Activated naive CD4-positive, alpha-beta T cell treated with anti-CD3 and anti-CD28 coated beads, Interleukin-2, amount 10 ng/mL, durations not matched to agents 7 days and 5 days (primary cell): ENCODE measurements around the gene SMPD4.
"Not testable (repeated sequence)": the region's sequence is repeated elsewhere in the genome, so short reads cannot be mapped to it uniquely, and the experiment has no call there.

Experiments
- CTCF ChIA-PET: fragments of 350-600 bp; sonication (Branson Sonifier 250); formaldehyde crosslinking; loops from one replicate; lab custom pipeline; 2021; ENCODE audit warnings: antibody characterized with exemption; lab: Charles Lee
- DNase-seq: peaks from one replicate; pipeline ENCODE4 v3.0.0-alpha.2; 2020
- H3K27ac Mint-ChIP-seq: one replicate; pipeline ENCODE4 v1.8.0; 2021; ENCODE audit warnings: mild to moderate bottlenecking, moderate library complexity, mixed read lengths
- H3K27me3 Mint-ChIP-seq: one replicate; pipeline ENCODE4 v1.8.0; 2021; ENCODE audit warnings: mild to moderate bottlenecking, mixed read lengths
- H3K36me3 Mint-ChIP-seq: one replicate; pipeline ENCODE4 v1.8.0; 2021; ENCODE audit warnings: mixed read lengths
- H3K4me1 Mint-ChIP-seq: one replicate; pipeline ENCODE4 v1.8.0; 2021; ENCODE audit warnings: mixed read lengths
- H3K4me3 Mint-ChIP-seq: one replicate; pipeline ENCODE4 v1.8.0; 2021; ENCODE audit warnings: mild to moderate bottlenecking, moderate library complexity, mixed read lengths
- H3K9me3 Mint-ChIP-seq: one replicate; pipeline ENCODE4 v1.8.0; 2021; ENCODE audit warnings: mixed read lengths

Gene SMPD4

GRCh38 chr2:130128464-130128863 lies 52.9 kb downstream of the SMPD4 start:
- H3K9me3 Mint-ChIP-seq, H3K27ac Mint-ChIP-seq, CTCF ChIA-PET, H3K4me3 Mint-ChIP-seq, DNase-seq, H3K27me3 Mint-ChIP-seq, H3K36me3 Mint-ChIP-seq, H3K4me1 Mint-ChIP-seq: not testable (repeated sequence)

- H3K9me3 Mint-ChIP-seq, CTCF ChIA-PET, H3K27ac Mint-ChIP-seq, H3K4me3 Mint-ChIP-seq, H3K36me3 Mint-ChIP-seq, H3K4me1 Mint-ChIP-seq, DNase-seq, H3K27me3 Mint-ChIP-seq: not testable (repeated sequence)
These were observed 53.7 kb downstream of the SMPD4 start for GRCh38 chr2:130127726-130128125.

GRCh38 chr2:130120924-130121323 lies 60.5 kb downstream of the SMPD4 start:
- H3K4me3 Mint-ChIP-seq, DNase-seq, H3K9me3 Mint-ChIP-seq, H3K36me3 Mint-ChIP-seq, H3K4me1 Mint-ChIP-seq, CTCF ChIA-PET, H3K27me3 Mint-ChIP-seq, H3K27ac Mint-ChIP-seq: not testable (repeated sequence)

GRCh38 chr2:130102597-130103363 lies 78.6 kb downstream of the SMPD4 start:
- H3K4me3 Mint-ChIP-seq, H3K4me1 Mint-ChIP-seq, H3K9me3 Mint-ChIP-seq, CTCF ChIA-PET, DNase-seq, H3K27me3 Mint-ChIP-seq, H3K36me3 Mint-ChIP-seq, H3K27ac Mint-ChIP-seq: not testable (repeated sequence)
